Ishikawa (cell line): ENCODE results near the gene ENPP3.

Experiments
- CEBPB ChIP-seq: IDR thresholded peaks from 2 replicates; pipeline ENCODE4 v1.6.1; 2012
- CREB1 ChIP-seq: IDR thresholded peaks from 2 replicates; pipeline ENCODE4 v1.6.1; 2012; ENCODE audit warnings: low read depth
- EGR1 ChIP-seq: IDR thresholded peaks from 2 replicates; pipeline ENCODE4 v1.6.1; 2012
- EP300 ChIP-seq: IDR thresholded peaks from 2 replicates; pipeline ENCODE4 v1.6.1; 2012; ENCODE audit warnings: borderline replicate concordance
- FOXM1 ChIP-seq: IDR thresholded peaks from 2 replicates; pipeline ENCODE4 v1.6.1; 2012; ENCODE audit warnings: low read depth, borderline replicate concordance
- MAX ChIP-seq: IDR thresholded peaks from 2 replicates; pipeline ENCODE4 v1.6.1; 2012
- NFIC ChIP-seq: IDR thresholded peaks from 2 replicates; pipeline ENCODE4 v1.6.1; 2012
- RAD21 ChIP-seq: IDR thresholded peaks from 2 replicates; pipeline ENCODE4 v1.6.1; 2012; ENCODE audit warnings: low read depth
- REST ChIP-seq: IDR thresholded peaks from 2 replicates; pipeline ENCODE4 v1.6.1; 2012; ENCODE audit warnings: low read depth, mild to moderate bottlenecking
- TAF1 ChIP-seq: IDR thresholded peaks from 2 replicates; pipeline ENCODE4 v1.6.1; 2012; ENCODE audit warnings: low read depth, mild to moderate bottlenecking
- TCF12 ChIP-seq: IDR thresholded peaks from 2 replicates; pipeline ENCODE4 v1.6.1; 2012; ENCODE audit warnings: low read depth
- TEAD4 ChIP-seq: IDR thresholded peaks from 2 replicates; pipeline ENCODE4 v1.6.1; 2012
- USF1 ChIP-seq: IDR thresholded peaks from 2 replicates; pipeline ENCODE4 v1.6.1; 2012
- YY1 ChIP-seq: IDR thresholded peaks from 2 replicates; pipeline ENCODE4 v1.6.1; 2012; ENCODE audit warnings: low read depth
- ZBTB7A ChIP-seq: IDR thresholded peaks from 2 replicates; pipeline ENCODE4 v1.6.1; 2012; ENCODE audit warnings: low read depth

Gene ENPP3

GRCh38 chr6:131636880-131637792 lies at the start of gene ENPP3:
TSS of gene ENPP3 (plus strand) at chr6:131637302. CDS start at chr6:131637385, 83 bp downstream.
- TF ChIP-seq EP300 = no peak
- TF ChIP-seq RAD21 = no peak

GRCh38 chr6:131587909-131588308 lies 49.2 kb upstream of the ENPP3 start:
- TF ChIP-seq EGR1 (no peak), CREB1 (no peak), USF1 (no peak), CEBPB (no peak), EP300 (no peak), ZBTB7A (no peak), FOXM1 (no peak), NFIC (no peak), YY1 (no peak), TAF1 (no peak), RAD21 (no peak), REST (no peak), TEAD4 (no peak), TCF12 (no peak)

GRCh38 chr6:131588643-131589042 lies 48.5 kb upstream of the ENPP3 start:
- TF ChIP-seq NFIC = no peak
- TF ChIP-seq CREB1 = no peak
- no peak for TF ChIP-seq YY1
- no peak for TF ChIP-seq CEBPB
- TF ChIP-seq TEAD4 = no peak
- TF ChIP-seq FOXM1 = no peak
- TF ChIP-seq TAF1 = no peak
- TF ChIP-seq EGR1 = no peak
- TF ChIP-seq TCF12 = no peak
- no peak for TF ChIP-seq RAD21
- TF ChIP-seq ZBTB7A = no peak
- no peak for TF ChIP-seq EP300
- TF ChIP-seq REST = no peak
- no peak for TF ChIP-seq MAX
- no peak for TF ChIP-seq USF1

- TF ChIP-seq TCF12 (no peak), EGR1 (no peak), FOXM1 (no peak), EP300 (no peak), YY1 (no peak), ZBTB7A (no peak), MAX (no peak), CEBPB (no peak), TEAD4 (no peak), RAD21 (no peak), CREB1 (no peak), REST (no peak), TAF1 (no peak), USF1 (no peak), NFIC (no peak)
These were observed 44.2 kb upstream of the ENPP3 start for GRCh38 chr6:131592935-131593334.
